Stimulated activated CD4-positive, alpha-beta T cell treated with anti-CD3 and anti-CD28 coated beads, Interleukin-15, amount 100 ng/mL, for 1 hour (primary cell): ENCODE data around the gene COPZ1.
"Not testable (repeated sequence)": the region's sequence is repeated elsewhere in the genome, so short reads cannot be mapped to it uniquely, and the experiment has no call there.

Experiments used
- DNase-seq, 2 donors: peaks; one replicate each; pipeline ENCODE4 v3.0.0-alpha.2; 2020; ENCODE audit warnings: low read depth in 1 of 2, low spot score in 1 of 2

COPZ1 gene

GRCh38 chr12:54324617-54325441 is at the start of gene COPZ1:
Gene COPZ1, plus strand, starts transcription at chr12:54325131. Its CDS starts 33 bp downstream, at chr12:54325164.
- peak; percentile 79 to 83 for DNase-seq

- DNase-seq, result no peak
These were observed 48.6 kb upstream of the COPZ1 start for GRCh38 chr12:54276368-54276767.

GRCh38 chr12:54277823-54278276 is 47.1 kb upstream of the COPZ1 start:
- DNase-seq, result no peak

GRCh38 chr12:54279227-54279631 is 45.7 kb upstream of the COPZ1 start:
- no peak for DNase-seq

- peak; percentile 97 to 99 for DNase-seq
These were observed 45.1 kb upstream of the COPZ1 start, which contains the start of gene CBX5 for GRCh38 chr12:54279632-54280467. Gene CBX5, minus strand, starts transcription at chr12:54280122. Its CDS starts 22,472 bp downstream, at chr12:54257650.

- peak; percentile 72 to 90 for DNase-seq
These were observed 44.3 kb upstream of the COPZ1 start, which contains the start of gene HNRNPA1 for GRCh38 chr12:54280468-54281260. Gene HNRNPA1, plus strand, starts transcription at chr12:54280726. Its CDS starts 82 bp downstream, at chr12:54280808.

- DNase-seq, result not testable (repeated sequence)
These were observed 43.7 kb upstream of the COPZ1 start for GRCh38 chr12:54281261-54281638.

- not testable (repeated sequence) for DNase-seq
These were observed 43.2 kb upstream of the COPZ1 start for GRCh38 chr12:54281694-54282093.

GRCh38 chr12:54282949-54283593 is 41.9 kb upstream of the COPZ1 start:
- no peak for DNase-seq

- not testable (repeated sequence) for DNase-seq
These were observed 40.7 kb upstream of the COPZ1 start for GRCh38 chr12:54284070-54284780.

GRCh38 chr12:54285150-54286041 is 39.5 kb upstream of the COPZ1 start:
- DNase-seq, result no peak

GRCh38 chr12:54286042-54287030 is 38.6 kb upstream of the COPZ1 start:
- DNase-seq, result no peak

GRCh38 chr12:54287261-54288157 is 37.4 kb upstream of the COPZ1 start:
- no peak for DNase-seq

GRCh38 chr12:54292083-54292930 is 32.6 kb upstream of the COPZ1 start:
- no peak for DNase-seq

- no peak for DNase-seq
These were observed 32.0 kb upstream of the COPZ1 start for GRCh38 chr12:54292931-54293241.
